ENCODE results near the gene ZNF768.

Gene ZNF768

GRCh38 chr16:30526137-30526822, at the start of gene ZNF768:
TSS of gene ZNF768 (minus strand) at chr16:30526566. CDS start at chr16:30526413, 153 bp downstream.
- DNase-seq = no peak

- DNase-seq = no peak
Observed at GRCh38 chr16:30574678-30575077, 48.3 kb upstream of the ZNF768 start.

GRCh38 chr16:30571445-30572322, 45.3 kb upstream of the ZNF768 start, which contains the start of gene ZNF688:
TSS of gene ZNF688 (minus strand) at chr16:30571714. CDS start at chr16:30571629, 85 bp downstream.
- peak; percentile 97 for DNase-seq

GRCh38 chr16:30570636-30571444, 44.5 kb upstream of the ZNF768 start:
- DNase-seq = no peak

- no peak for DNase-seq
Observed at GRCh38 chr16:30569746-30570635, 43.6 kb upstream of the ZNF768 start.

GRCh38 chr16:30569281-30569680, 42.9 kb upstream of the ZNF768 start:
- no peak for DNase-seq

GRCh38 chr16:30567991-30568638, 41.7 kb upstream of the ZNF768 start:
- DNase-seq = no peak

GRCh38 chr16:30567160-30567990, 41.0 kb upstream of the ZNF768 start:
- no peak for DNase-seq

- DNase-seq = no peak
Observed at GRCh38 chr16:30566531-30566930, 40.2 kb upstream of the ZNF768 start.

GRCh38 chr16:30565984-30566383, 39.6 kb upstream of the ZNF768 start:
- DNase-seq = no peak

GRCh38 chr16:30565526-30565925, 39.2 kb upstream of the ZNF768 start:
- peak; percentile 48 for DNase-seq

GRCh38 chr16:30562021-30562420, 35.7 kb upstream of the ZNF768 start:
- DNase-seq = no peak

- DNase-seq = no peak
Observed at GRCh38 chr16:30561089-30561816, 34.9 kb upstream of the ZNF768 start.

- DNase-seq = no peak
Observed at GRCh38 chr16:30559690-30560089, 33.3 kb upstream of the ZNF768 start.

- DNase-seq = no peak
Observed at GRCh38 chr16:30558789-30559377, 32.5 kb upstream of the ZNF768 start.

GRCh38 chr16:30557957-30558788, 31.8 kb upstream of the ZNF768 start, which contains the start of gene ZNF764:
TSS of gene ZNF764 (minus strand) at chr16:30558374. CDS start at chr16:30558182, 192 bp downstream.
- peak; percentile 98 for DNase-seq

- no peak for DNase-seq
Observed at GRCh38 chr16:30557707-30557956, 31.3 kb upstream of the ZNF768 start.

- no peak for DNase-seq
Observed at GRCh38 chr16:30556125-30556473, 29.7 kb upstream of the ZNF768 start.
